Gastrocnemius medialis (tissue), 4 donors: ENCODE measurements around the gene ZNF776.

Experiments used
- CTCF ChIP-seq, 5 experiments: fragments of 450-650 bp in 3 of 5; fragments of 200-600 bp in 2 of 5; sonication (generic) in 2 of 5; IDR thresholded peaks in 4 of 5; conservative IDR thresholded peaks in 1 of 5; 1 replicate in 4 of 5; 2 replicates in 1 of 5; pipeline ENCODE4 v1.5.1; 2016 to 2019; ENCODE audit warnings: antibody characterized with exemption in 5 of 5, mild to moderate bottlenecking in 3 of 5, moderate library complexity in 3 of 5
- POLR2A ChIP-seq, 2 donors: fragments of 450-650 bp; IDR thresholded peaks; one replicate each; pipeline ENCODE4 v1.6.1; 2017; ENCODE audit warnings: antibody characterized with exemption in 2 of 2, mild to moderate bottlenecking in 2 of 2, moderate library complexity in 2 of 2

DNA sequence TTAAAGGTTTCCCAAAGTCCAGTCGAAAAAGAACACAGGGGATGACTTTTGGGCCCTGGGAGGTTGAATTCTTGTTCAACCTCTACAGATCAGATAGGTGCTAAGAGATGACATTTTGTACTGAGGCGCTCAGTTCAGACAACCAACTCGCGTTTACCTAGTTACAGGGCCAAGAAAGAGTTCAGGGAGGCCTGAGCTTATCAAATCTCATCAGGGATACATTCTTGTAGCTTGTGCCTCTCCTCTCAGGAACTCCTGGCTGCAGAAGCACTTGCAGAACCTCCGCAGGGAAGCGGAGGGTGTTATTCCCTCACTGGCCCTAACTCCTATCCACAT, 825 bp downstream of the ZNF776 start:
- TF ChIP-seq CTCF (IDR thresholded peaks at IDR 0.05 in 4 of 5, conservative IDR thresholded peaks at IDR 0.05 in 1 of 5) (no peak), POLR2A (IDR thresholded peaks at IDR 0.05) (no peak)
